Brain microvascular endothelial cell (primary cell): ENCODE results near the gene FBXO9.

Experiments used
- DNase-seq: peaks from one replicate; pipeline ENCODE4 v3.0.0-alpha.2; 2020
- H3K27ac ChIP-seq: fragments of 250-450 bp; sonication (Bioruptor Pico); 2 replicates; pipeline ENCODE4 v1.5.1; 2020; ENCODE audit warnings: mild to moderate bottlenecking, moderate library complexity
- H3K27me3 ChIP-seq: fragments of 250-450 bp; sonication (Bioruptor Pico); replicated peaks from 2 replicates; pipeline ENCODE4 v1.5.1; 2020; ENCODE audit warnings: mild to moderate bottlenecking
- H3K36me3 ChIP-seq: fragments of 250-450 bp; sonication (Bioruptor Pico); replicated peaks from 2 replicates; pipeline ENCODE4 v1.5.1; 2020; ENCODE audit warnings: mild to moderate bottlenecking
- H3K4me3 ChIP-seq: 2 replicates; pipeline ENCODE4 v1.5.1; 2011; ENCODE audit warnings: low read depth, mild to moderate bottlenecking, control low read depth, low read length, moderate library complexity
- CTCF ChIP-seq: IDR thresholded peaks from 2 replicates; pipeline ENCODE4 v1.5.1; 2011; ENCODE audit warnings: low read depth, mild to moderate bottlenecking, moderate library complexity, low read length, control low read depth, inconsistent platforms; ENCODE audit errors: missing control alignments
- in situ Hi-C: cut with HindIII; loops from 2 replicates; pipeline ENCODE4 v1.10.0; 2017; ENCODE audit warnings: low sequenced_read_pairs, low pct_ligation_motif_present

Gene FBXO9

GRCh38 chr6:53143710-53144109, 78.5 kb downstream of the FBXO9 start:
- Histone ChIP-seq H3K27ac (no peak overlapping the region), H3K4me3 (no peak overlapping the region), H3K36me3 (no peaks in the 10 kb centered on the region), H3K27me3 (no peaks in the 10 kb centered on the region)
- no peak for DNase-seq
- in situ Hi-C loops, result no loop called here
- TF ChIP-seq CTCF, result no peak

GRCh38 chr6:53144802-53145201, 79.6 kb downstream of the FBXO9 start:
- H3K36me3 ChIP-seq, result no peaks in the 10 kb centered on the region
- no peak for DNase-seq
- H3K4me3 ChIP-seq, result no peak overlapping the region
- H3K27ac ChIP-seq, result no peak overlapping the region
- no peak for TF ChIP-seq CTCF
- in situ Hi-C loops, result no loop called here
- no peaks in the 10 kb centered on the region for H3K27me3 ChIP-seq

DNA sequence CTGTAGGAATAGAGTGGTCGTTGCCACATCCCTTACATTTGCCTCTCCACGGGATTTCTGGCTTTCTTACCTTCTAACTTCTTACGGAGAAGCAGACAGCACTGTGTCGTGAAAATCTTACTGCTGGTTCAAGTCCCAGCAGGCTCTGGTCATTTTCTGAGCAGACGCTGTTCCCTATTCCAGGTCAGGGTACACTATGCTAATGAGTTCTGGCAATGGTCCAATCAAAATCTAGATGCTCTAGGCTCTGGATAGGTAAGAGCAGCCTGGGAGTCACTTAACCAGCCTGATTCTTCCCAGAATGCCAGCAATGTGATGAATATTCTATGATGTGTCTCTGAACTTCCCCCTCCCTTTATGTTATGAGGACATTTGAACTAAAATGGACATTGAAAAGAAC, 83.5 kb downstream of the FBXO9 start, which contains the start of gene GCM1:
TSS of gene GCM1 (minus strand) at position 158 of the 400 bp plus-strand sequence. CDS start 3,209 bp downstream, outside the sequence.
- in situ Hi-C loops, result no loop called here
- H3K4me3 ChIP-seq, result no peak within 1 kb of the TSS
- no peak for DNase-seq

More for the DNA sequence above, 83.5 kb downstream of the FBXO9 start, which contains the start of gene GCM1:
- no peaks in the 10 kb centered on the region for H3K36me3 ChIP-seq
- no peak for TF ChIP-seq CTCF
- H3K27ac ChIP-seq, result no peak within 1 kb of the TSS
- H3K27me3 ChIP-seq, result no peaks in the 10 kb centered on the region
